Gastrocnemius medialis (tissue), 4 donors: ENCODE measurements around the gene CA9.

Experiments used
- POLR2A ChIP-seq, 2 donors: fragments of 450-650 bp; IDR thresholded peaks; one replicate each; pipeline ENCODE4 v1.6.1; 2017; ENCODE audit warnings: antibody characterized with exemption in 2 of 2, mild to moderate bottlenecking in 2 of 2, moderate library complexity in 2 of 2
- TF ChIP-seq, protein P1 (sequence below), 5 experiments: fragments of 450-650 bp in 3 of 5; fragments of 200-600 bp in 2 of 5; sonication (generic) in 2 of 5; IDR thresholded peaks in 4 of 5; conservative IDR thresholded peaks in 1 of 5; 1 replicate in 4 of 5; 2 replicates in 1 of 5; pipeline ENCODE4 v1.5.1; 2016 to 2019; ENCODE audit warnings: antibody characterized with exemption in 5 of 5, mild to moderate bottlenecking in 3 of 5, moderate library complexity in 3 of 5

DNA sequence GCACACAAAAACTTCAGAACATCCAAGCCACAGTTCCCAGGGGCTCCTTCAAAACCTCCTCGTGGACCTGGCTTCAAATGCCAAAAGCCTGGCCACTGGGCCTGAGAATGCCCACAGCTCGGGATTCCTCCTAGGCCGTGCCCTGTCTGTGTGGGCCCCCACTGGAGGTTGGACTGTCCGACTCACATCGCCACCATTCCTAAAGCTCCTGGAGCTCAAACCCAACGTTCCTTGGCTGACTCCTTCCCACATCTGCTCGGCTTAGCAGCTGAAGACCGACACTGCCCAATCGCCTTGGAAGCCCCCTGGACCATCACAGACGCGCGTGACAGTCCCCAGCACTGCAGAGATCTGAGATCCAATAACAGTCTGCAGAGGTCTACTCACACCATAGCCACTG is 30.7 kb upstream of the CA9 start:
- TF ChIP-seq, protein P1, sequence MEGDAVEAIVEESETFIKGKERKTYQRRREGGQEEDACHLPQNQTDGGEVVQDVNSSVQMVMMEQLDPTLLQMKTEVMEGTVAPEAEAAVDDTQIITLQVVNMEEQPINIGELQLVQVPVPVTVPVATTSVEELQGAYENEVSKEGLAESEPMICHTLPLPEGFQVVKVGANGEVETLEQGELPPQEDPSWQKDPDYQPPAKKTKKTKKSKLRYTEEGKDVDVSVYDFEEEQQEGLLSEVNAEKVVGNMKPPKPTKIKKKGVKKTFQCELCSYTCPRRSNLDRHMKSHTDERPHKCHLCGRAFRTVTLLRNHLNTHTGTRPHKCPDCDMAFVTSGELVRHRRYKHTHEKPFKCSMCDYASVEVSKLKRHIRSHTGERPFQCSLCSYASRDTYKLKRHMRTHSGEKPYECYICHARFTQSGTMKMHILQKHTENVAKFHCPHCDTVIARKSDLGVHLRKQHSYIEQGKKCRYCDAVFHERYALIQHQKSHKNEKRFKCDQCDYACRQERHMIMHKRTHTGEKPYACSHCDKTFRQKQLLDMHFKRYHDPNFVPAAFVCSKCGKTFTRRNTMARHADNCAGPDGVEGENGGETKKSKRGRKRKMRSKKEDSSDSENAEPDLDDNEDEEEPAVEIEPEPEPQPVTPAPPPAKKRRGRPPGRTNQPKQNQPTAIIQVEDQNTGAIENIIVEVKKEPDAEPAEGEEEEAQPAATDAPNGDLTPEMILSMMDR (IDR thresholded peaks at IDR 0.05 in 4 of 5, conservative IDR thresholded peaks at IDR 0.05 in 1 of 5), result no peak
- TF ChIP-seq POLR2A (IDR thresholded peaks at IDR 0.05), result no peak
